Stimulated activated naive CD8-positive, alpha-beta T cell treated with anti-CD3 and anti-CD28 coated beads, Interleukin-15, Interleukin-2, amounts not matched to agents 100 U/mL and 50 U/mL, for 24 hours (primary cell): ENCODE results near the gene NELL1.

Experiments
- ATAC-seq: fragments of 150-1000 bp; cut with Tn5 transposase; one replicate; pipeline ENCODE4 v1.10.0; 2021
- DNase-seq: peaks from one replicate; pipeline ENCODE4 v3.0.0; 2021

NELL1 gene

DNA sequence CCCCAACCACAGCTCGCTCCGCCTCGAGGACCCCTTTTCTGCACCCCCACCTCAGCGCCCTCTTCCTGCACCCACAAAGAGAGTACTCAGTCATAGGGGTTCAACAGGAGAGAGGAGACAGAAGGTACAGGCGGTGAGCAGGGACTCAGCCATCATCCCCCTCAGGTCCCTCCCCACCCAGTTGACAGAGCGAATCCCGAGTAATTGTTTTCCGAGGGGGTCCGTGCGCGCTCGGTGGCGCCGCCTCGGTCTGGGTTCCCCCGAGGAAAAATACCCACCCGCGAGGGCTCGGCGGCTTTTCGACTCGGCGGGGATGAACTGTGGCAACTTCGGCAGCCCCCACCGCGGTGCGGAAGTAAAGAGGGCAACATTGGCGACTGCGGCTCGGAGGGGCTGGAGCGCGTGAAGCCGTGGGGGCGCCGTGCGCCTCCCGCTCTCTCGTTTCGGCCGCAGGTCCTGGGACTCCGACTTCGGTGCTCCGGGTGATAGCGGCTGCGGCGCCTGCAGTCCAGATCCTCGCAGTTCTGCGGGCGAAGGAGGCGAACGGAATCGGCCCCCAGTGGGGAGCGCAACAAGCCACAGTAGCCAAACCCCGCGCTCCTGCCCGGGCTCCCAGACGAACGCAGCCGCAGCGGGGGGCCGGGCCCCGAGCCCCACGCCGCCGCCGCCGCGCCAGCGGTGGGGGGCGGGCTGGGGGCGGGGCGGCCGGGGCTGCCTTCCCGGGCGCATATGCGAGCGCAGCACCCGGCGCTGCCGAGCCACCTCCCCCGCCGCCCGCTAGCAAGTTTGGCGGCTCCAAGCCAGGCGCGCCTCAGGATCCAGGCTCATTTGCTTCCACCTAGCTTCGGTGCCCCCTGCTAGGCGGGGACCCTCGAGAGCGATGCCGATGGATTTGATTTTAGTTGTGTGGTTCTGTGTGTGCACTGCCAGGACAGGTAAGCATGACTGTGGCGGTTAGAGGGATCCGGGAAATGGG, at the start of gene NELL1:
Gene NELL1, plus strand, starts transcription at position 743 of the 976 bp plus-strand sequence.
- DNase-seq (no peak), ATAC-seq (peak; percentile 33)

DNA sequence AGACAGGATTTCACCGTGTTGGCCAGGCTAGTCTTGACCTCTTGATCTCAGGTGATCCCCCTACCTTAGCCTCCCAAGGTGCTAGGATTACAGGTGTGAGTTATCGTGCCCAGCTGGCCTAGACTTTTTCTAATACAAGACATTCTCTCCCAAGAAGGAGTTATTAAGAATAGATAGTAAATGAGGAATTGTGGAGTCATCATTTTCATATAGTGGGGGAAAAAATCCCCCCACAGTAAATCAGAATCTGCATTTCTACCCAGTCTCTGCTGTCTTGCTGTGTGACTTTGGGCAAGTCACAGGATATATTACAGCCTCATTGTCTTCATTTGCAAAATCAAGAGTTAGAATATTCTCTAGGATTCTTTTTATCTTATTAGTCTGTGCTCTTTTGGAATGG, 48.4 kb upstream of the NELL1 start:
- DNase-seq (no peak), ATAC-seq (no peak)

DNA sequence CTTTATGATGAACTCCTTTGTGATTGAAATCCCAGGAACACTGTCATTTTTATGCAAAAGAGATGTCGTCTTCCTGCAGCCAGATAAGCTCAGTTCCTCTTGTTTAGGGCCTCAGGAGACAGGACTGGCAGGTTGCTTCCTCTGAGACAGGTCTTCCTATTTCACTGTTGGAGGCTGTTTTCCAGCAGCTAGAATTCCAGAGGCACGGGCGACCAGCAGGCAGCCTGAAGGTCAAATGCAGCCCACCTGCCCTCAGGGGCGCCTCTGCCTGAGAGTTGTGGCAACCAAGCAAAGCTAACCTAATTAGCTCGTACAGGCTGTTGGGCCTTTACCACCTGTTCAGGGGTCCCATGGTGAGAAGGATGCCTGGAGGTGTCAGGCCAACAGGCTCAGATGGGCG, 47.7 kb upstream of the NELL1 start:
- DNase-seq, result no peak
- no peak for ATAC-seq

DNA sequence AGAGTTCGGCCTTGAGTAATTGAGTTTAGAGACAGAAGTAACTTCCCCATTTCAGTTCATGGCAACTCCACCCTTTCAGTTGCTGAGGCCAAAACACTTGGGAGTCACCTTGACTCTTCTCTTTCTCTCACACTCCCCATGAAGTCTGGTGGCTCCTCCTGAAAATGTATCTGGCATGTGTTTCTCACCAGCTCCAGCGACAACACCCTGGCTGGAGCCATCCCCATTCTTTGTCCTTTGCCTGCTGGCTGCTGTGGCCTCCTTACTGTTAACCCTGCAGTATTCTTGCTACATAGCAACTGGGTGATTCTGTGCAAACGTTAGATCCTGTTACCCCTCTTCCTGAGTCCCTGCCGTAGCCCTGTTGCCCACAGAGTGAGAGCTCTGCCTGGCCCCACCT, 46.1 kb upstream of the NELL1 start:
- DNase-seq (no peak), ATAC-seq (no peak)

DNA sequence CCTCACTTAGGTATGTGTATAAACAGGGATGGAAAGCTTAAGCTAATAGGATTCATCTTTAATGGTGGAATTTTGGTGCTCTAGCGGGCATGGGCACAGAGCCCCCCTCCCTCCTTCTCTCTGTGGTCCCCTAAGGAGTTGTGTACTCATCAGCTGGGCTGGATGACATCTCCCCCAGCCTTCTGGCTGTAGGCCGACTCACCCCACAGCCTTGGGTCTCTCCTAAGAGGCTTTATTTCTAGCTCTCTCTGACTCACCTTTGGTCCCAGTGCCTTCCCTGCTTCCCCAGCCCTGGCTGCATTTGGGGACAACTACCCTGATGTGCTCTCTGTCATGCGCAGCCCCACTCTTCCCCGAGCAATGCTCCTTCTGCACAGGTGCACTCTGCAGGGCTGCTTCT, 43.1 kb upstream of the NELL1 start:
- ATAC-seq (no peak), DNase-seq (no peak)

DNA sequence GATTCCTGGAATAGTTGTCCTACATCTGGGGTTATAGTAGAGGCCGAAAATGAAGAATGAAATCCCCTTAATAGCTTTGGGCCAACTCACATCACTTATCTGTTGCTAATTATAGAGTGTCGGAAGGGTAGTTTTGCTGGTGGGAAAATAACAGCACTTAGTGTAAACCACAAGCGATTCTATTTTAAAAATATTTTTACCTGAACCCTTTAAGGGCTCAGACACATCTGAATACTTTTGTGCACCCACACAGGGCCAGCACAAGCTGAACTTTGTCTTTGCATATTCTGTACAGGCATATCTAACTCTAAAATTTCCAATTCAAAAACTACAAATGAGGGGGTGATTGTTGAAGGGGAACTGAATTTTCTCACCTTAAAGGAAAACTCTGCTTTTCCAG, 42.4 kb upstream of the NELL1 start:
- ATAC-seq, result no peak
- DNase-seq, result no peak

DNA sequence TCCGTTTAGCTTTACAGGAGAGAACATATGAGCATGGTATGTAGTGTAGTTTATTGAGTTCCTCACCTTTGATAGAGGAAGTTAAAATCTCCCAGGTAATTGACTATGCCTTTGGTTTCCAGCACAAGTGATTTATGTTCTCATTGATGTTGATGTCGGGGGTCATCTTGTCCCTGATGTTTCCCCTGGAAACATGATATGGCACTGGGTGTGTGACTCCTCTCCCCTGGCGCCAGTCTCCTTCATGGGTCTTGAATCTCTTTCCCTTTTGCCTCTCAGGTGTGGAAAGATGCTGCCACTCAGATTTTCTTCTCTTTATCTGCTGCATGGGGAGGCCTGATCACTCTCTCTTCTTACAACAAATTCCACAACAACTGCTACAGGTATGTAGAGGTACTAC, 41.7 kb upstream of the NELL1 start:
- ATAC-seq, result no peak

DNA sequence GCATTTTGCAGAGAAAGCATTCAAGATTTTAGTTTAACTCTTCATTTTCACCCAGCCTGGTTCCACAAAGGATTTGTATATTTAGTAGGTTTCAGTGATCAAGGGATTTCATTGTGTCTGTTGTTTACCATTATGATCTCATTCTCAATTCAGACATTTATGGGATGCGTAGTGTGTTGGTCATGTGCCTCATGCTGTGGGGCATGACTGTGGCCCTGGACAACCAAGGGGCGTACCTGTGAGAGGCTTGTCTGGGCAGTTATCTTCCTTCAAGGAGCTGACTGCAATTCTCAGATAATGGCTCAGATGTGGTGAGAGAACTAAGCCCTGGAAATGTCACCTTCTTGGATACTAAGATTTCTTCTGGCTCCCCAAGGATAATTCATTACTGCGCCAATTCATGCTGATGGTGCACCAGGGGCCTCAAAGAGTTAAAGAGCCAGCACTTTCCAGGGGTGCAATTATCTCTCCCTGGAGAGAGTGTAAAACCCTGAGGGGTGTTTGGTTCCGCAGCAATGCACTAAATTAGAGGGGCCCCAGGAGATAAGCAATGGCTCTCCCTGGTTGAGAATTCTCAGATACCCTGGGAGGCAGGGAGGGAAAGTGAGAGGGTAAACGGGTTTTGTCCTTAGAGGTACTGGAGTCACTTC, 37.7 kb upstream of the NELL1 start:
- DNase-seq (no peak), ATAC-seq (no peak)

More for the DNA sequence above, 41.7 kb upstream of the NELL1 start:
- DNase-seq, result no peak

DNA sequence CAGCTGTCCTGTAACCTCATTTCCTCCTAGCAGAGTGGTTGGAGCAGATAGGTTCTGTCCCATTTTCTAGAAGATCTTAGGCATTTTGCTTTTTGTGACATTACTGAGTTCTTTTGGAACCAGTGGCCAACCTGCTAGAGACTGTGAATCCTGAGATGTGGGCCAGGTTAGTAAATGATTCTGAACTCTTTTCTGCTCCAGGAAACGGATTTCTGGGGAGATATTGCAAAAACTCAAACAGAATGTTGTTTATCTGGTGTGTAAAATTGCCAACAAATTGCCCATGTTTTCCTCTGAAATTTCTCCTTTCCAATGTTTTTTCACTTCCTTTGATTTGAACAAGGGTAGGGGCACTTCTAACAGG, 37.2 kb upstream of the NELL1 start:
- ATAC-seq (no peak), DNase-seq (no peak)

DNA sequence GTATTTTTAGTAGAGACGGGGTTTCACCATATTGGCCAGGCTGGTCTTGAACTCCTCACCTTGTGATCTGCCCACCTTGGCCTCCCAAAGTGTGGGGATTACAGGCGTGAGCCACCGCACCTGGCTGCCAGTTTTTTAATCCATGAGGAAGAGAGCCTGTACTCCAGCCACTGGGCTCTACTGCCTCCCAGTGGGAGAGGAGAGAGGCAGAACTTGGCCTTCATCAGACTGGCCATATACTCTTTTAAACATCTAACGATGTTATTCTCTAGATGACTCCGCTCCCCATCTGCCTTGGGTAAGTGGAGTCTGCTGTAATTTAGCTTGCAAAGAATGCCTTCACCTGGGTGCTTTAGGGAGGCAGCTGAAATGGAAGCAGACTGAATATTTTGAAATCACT, 35.3 kb upstream of the NELL1 start:
- ATAC-seq (no peak), DNase-seq (no peak)

DNA sequence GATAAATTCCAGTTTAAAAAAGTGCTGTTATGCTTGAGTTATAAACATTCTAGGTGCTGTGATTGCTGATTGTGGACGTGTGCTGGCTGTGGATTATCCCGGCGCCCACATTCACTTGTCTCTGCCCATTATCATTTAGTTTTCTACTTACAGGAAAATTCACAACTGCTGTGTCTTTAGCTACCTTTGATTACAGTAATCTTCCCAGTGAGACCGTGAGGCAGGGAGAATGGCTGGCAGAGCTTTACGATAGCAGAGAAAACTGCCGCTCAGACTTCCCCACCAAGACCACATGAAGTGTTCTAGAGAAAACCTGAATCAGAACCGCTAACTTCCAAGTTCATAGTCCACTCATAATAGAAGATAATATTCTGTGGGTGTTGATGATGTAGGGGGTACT, 34.6 kb upstream of the NELL1 start:
- ATAC-seq (no peak), DNase-seq (no peak)

DNA sequence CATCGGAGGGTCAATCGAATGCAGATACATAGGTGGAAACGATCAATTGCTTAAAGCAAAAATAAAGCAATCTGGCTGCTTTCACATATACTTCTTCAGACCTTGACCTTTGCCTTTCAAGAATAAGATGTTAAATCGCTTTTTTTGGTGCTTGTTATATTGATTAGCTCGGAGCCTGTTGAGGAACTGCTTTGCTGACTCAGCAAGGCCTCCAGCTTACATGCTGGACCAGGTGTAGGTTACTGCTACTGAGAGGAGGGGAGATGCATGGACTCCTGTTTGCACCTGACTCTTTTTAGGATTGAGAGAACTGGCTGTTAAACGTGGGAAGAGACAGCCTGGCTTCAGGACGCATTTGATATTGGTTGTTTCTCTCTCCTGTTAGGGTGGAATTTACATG, 31.3 kb upstream of the NELL1 start:
- no peak for DNase-seq
- ATAC-seq, result no peak

DNA sequence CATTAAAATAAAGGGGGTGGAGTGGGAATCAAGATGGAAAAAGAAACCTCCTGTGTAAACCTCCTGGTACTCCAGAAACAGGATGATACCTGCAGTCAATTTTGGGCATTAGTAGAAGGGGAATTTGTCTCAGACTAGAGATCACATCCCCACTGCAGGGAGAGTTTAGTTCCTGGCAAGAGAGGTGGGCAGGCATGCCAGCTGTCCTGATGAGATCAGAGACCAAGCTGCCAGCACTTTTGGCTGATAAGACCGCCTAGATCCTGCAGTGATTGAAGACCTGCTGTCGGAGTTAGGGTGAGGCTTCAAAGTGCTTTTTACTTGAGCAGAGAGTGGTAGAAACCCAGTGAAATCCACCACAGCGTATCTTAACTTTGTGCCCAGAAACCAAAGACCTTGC, 29.7 kb upstream of the NELL1 start:
- DNase-seq (no peak), ATAC-seq (no peak)

DNA sequence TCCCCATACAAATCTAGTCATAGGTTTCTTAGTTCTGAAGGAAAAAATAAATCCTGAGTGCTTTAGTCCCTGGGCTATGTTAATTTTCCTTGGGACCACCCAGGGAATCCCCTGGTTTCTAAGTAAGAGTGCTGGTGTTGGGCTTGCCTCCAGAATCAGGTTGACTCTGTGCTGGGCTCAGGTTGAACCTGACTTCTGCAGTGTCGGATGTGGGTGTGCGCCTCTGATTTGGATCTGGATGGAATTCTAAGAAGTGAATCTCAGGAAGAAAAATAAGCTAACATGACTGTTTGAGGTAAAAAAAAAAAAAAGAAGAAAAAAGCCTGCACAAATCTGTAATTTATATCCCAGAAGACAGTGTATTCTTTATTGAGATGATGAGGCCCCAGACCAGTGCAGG, 29.0 kb upstream of the NELL1 start:
- DNase-seq, result no peak
- no peak for ATAC-seq

DNA sequence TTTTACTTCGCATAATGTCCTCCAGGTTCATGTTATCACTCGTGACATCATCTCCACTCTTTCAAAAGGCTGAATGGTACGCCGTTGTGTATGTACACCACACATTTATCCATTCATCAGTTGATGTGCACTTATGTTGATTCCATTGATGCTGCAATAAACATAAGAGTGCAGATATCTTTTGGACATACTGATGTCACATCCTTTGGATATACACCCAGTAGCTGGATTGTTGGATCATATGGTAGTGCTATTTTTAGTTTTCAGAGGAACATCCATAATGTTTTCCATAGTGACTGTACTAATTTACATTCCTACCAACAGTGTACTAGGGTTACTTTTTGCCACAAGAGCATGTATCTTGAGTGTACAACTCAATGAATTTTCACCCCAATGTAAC, 25.0 kb upstream of the NELL1 start:
- DNase-seq (no peak), ATAC-seq (no peak)

DNA sequence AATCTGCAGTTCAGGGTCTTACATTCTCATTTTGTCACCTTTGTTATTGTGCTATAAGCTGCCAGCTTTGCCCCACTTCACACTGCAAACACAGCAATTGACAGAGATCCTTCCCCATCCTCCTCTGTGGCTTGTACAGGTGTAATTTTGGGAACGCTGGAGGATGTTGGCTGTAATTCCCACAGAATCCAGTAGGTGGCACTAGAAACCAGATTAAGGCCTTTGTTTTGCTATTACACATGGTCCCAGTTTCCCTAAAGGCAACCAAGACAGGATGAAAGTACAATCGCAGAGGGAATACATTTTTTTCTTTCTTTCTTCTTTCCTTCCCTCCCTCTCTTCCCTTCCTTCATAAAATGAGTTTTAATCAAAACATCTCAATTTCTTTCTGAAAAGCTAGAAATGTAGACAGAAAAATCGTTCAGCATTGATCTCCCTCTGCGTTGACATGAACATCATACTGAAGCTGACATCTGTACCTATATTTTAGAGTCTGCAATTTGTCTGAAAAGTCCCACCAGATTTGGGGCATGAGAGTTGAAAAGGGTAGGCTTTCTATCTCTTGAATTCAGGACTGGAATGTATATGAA, 21.3 kb upstream of the NELL1 start:
- DNase-seq, result peak; percentile 42
- ATAC-seq, result no peak

DNA sequence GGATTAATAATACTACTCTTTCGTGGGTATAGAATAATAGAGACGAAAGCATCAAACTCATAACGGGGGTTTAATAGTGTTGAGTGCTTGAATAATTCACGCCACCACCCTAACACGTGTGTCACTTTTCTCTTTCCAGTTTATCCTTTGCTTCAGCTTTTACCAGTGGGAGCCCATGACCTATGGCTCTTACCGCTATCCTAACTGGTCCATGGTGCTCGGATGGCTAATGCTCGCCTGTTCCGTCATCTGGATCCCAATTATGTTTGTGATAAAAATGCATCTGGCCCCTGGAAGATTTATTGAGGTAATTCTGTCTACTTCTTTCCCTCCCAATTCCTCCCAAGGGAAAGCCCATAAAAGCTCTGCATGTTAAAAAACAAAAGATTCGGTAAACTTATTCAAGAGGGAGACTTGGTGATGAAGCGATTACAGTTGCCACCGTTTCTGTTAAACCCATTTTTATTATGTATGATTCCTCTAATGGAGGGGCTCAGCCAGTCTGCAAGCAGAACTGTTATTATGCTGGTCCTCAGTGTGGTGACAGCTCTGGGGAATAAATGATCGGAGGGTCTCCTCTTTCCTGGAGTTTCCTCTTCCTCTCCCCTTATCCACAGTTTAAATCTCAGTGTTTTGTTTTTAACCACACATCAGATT, 17.1 kb upstream of the NELL1 start:
- ATAC-seq (no peak), DNase-seq (no peak)

DNA sequence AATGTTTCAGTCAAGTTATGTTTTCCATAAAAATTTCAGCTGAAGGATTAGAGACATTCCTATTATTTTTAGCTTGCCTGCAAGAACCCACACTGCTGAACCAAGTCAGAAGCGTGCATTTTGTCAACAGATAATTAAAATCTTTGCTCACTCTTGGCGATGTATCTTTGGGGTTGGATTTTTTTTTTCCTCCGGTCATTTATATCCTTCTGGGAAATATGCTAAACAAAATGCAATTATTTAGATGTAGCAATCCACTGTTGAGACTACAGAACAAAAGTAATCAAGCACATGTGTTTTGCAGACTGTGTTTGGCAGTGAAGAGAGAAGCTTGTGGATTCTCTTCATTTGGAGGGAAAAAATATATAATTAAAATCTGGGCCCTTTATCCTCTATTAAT, 15.3 kb upstream of the NELL1 start:
- no peak for DNase-seq
- ATAC-seq, result no peak

DNA sequence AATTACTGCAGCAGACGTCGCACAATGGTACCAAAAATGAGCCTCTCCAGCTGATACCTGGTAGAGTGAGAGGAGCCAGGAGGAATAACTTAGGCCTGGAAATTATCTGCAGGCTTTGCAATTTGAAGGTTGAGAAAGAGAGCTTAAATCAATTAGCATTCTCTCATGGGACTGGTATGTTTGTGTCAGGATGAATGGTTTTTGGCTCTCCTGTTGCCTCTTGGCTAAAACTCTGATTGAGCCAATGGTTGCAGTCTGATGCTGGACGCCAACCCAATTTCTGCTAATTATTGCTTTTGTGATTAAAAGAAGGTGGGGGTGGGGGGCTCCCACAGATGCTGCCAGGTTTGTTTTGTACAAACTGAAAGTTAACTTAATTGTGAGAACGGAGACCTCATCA, 12.5 kb upstream of the NELL1 start:
- no peak for DNase-seq
- no peak for ATAC-seq

DNA sequence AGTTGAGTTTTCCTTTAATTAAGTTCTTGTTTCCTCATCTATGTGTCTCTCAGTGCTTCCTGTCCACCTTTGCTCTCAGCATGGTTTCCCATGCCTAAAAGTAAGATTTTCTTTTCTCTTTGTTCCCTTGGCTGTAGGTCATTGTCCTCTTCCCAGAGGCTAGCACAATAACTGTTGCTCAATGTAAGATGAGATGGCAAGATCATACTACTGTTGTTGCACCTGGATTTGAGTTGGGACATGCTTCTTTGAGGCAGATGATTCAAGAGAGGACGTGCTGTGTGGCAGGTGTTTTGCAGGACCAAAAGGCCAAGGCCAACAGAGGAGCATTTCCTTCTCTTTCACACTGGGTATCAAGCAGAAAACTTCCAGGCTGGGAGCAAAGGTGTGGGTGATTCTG, 11.3 kb upstream of the NELL1 start:
- ATAC-seq (no peak), DNase-seq (no peak)

DNA sequence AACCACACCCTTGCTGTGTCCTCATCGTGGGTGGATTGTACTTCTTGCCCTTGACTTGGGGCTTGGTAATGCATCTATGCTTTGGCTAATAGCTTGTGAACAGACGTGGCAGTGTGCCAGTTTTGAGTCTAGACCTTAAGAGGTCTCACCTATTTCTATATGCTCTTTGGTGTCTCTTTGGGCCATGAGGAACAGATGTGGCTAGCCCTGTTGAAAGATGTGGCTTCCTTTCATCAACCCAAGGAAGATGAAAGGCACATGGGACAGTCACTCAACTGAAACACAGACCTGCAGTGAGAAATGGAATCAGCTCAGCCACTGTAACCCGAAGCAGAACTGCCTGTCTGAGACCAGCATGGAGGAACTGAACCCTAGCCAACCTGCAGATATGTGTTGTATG, 7.9 kb upstream of the NELL1 start:
- ATAC-seq, result no peak
- DNase-seq, result no peak

DNA sequence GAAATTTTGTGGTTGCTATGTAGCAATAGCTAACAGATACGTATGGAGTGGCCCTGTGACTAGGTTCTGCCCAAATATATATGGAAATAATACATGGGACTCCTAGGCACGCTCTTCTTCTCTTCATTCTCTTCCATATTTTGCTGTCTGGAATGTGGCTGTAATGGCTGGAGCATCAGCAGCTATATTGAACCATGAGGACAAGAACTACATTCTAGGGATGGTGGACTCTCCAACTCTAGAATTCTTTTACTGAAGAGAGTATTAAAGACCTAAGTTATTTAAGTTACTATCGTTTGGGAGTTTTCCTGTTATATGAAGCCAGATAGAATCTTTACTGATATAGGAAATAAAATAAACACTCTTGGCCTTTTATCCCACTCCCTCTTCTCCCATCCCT, 7.5 kb upstream of the NELL1 start:
- ATAC-seq (no peak), DNase-seq (no peak)
